Naive thymus-derived CD4-positive, alpha-beta T cell (primary cell): ENCODE measurements around the gene ADAMTS9. TPM values are rescaled to one million over a fixed set of nuclear protein-coding genes. Genes with fewer than 3 reads are reported as not detected.

ENCODE experiments used
- ATAC-seq: fragments of 150-1000 bp; cut with Tn5 transposase; 2 replicates; pipeline ENCODE4 v1.10.0; 2021; ENCODE audit warnings: mild to moderate bottlenecking, moderate library complexity
- CTCF ChIA-PET: fragments of 350-600 bp; sonication (Branson Sonifier 250); formaldehyde crosslinking; loops from one replicate; lab custom pipeline; 2021; ENCODE audit warnings: antibody characterized with exemption; lab: Charles Lee
- POLR2A ChIA-PET: fragments of 350-600 bp; sonication (Branson Sonifier 250); formaldehyde crosslinking; loops from one replicate; lab custom pipeline; 2021; ENCODE audit warnings: antibody characterized with exemption, inconsistent platforms; lab: Charles Lee
- DNase-seq, 9 donors: peaks; one replicate each; pipeline versions ENCODE4 v3.0.0 to v3.0.0-alpha.2; 2020 to 2022; ENCODE audit warnings: mixed read lengths in 1 of 9
- H3K27ac ChIP-seq: one replicate; pipeline ENCODE4 v1.7.0; 2013; ENCODE audit warnings: mild to moderate bottlenecking, low read depth, low read length, moderate library complexity
- H3K27me3 ChIP-seq, 2 donors: one replicate each; pipeline ENCODE4 v1.7.0; 2013; ENCODE audit warnings: low read length in 2 of 2, mild to moderate bottlenecking in 2 of 2, moderate library complexity in 2 of 2; ENCODE audit not compliant: control insufficient read depth in 2 of 2, insufficient read depth in 2 of 2
- H3K36me3 ChIP-seq, 3 experiments: 1 replicate in 2 of 3; 2 replicates in 1 of 3; pipeline ENCODE4 v1.7.0; 2013; ENCODE audit warnings: low read length in 3 of 3, mild to moderate bottlenecking in 3 of 3, moderate library complexity in 1 of 3; ENCODE audit not compliant: insufficient read depth in 3 of 3, control insufficient read depth in 2 of 3
- H3K4me1 ChIP-seq, 2 donors: one replicate each; pipeline ENCODE4 v1.7.0; 2013; ENCODE audit warnings: low read length in 2 of 2, mild to moderate bottlenecking in 2 of 2, moderate library complexity in 1 of 2; ENCODE audit not compliant: control insufficient read depth in 2 of 2, insufficient read depth in 2 of 2
- H3K4me3 ChIP-seq: 2 replicates; pipeline ENCODE4 v1.7.0; 2013; ENCODE audit warnings: mild to moderate bottlenecking, low read length
- H3K9me3 ChIP-seq, 3 experiments: 1 replicate in 2 of 3; 2 replicates in 1 of 3; pipeline ENCODE4 v1.7.0; 2013; ENCODE audit warnings: low read length in 3 of 3; ENCODE audit not compliant: control insufficient read depth in 2 of 3
- H3K27ac Mint-ChIP-seq, 9 donors: one replicate each; pipeline ENCODE4 v1.8.0; 2020 to 2022; ENCODE audit warnings: mixed read lengths in 9 of 9, mild to moderate bottlenecking in 8 of 9, moderate library complexity in 5 of 9, inconsistent platforms in 2 of 9
- H3K27me3 Mint-ChIP-seq, 5 donors: one replicate each; pipeline ENCODE4 v1.8.0; 2021 to 2022; ENCODE audit warnings: mixed read lengths in 5 of 5, mild to moderate bottlenecking in 1 of 5
- H3K36me3 Mint-ChIP-seq, 5 donors: one replicate each; pipeline ENCODE4 v1.8.0; 2020 to 2022; ENCODE audit warnings: mixed read lengths in 5 of 5, mild to moderate bottlenecking in 3 of 5, inconsistent platforms in 1 of 5
- H3K4me1 Mint-ChIP-seq, 7 donors: one replicate each; pipeline ENCODE4 v1.8.0; 2020 to 2022; ENCODE audit warnings: mixed read lengths in 7 of 7, mild to moderate bottlenecking in 3 of 7, inconsistent platforms in 1 of 7
- H3K4me3 Mint-ChIP-seq, 10 donors: one replicate each; pipeline ENCODE4 v1.8.0; 2020 to 2022; ENCODE audit warnings: mild to moderate bottlenecking in 10 of 10, mixed read lengths in 10 of 10, moderate library complexity in 6 of 10, inconsistent platforms in 2 of 10
- H3K9me3 Mint-ChIP-seq, 11 donors: one replicate each; pipeline ENCODE4 v1.8.0; 2020 to 2022; ENCODE audit warnings: mixed read lengths in 11 of 11, mild to moderate bottlenecking in 4 of 11, inconsistent platforms in 1 of 11, moderate library complexity in 1 of 11
- intact Hi-C, 2 donors: fragments of 100-400 bp; cut with micrococcal nuclease; formaldehyde crosslinking; loops; one replicate each; pipeline ENCODE4 v1.15.1; 2023
- polyA plus RNA-seq, 2 donors: library from polyadenylated mRNA; unstranded; fragments of 300-500 nt; fragmentation: Illumina TruSeq; gene quantifications; one replicate each; pipeline ENCODE4 v1.2.3, GENCODE V29; 2021
- total RNA-seq, 6 experiments: library from RNA in 5 of 6; stranded (reverse) in 5 of 6; gene quantifications; 1 replicate in 5 of 6; 2 replicates in 1 of 6; pipeline ENCODE4 v1.2.3 and lab custom pipeline; 2021 to 2026

ADAMTS9 gene
- total and polyA plus RNA-seq, 7 experiments from 2014 or later, result not detected

GRCh38 chr3:64726414-64727090 lies 38.8 kb upstream of the ADAMTS9 start:
- H3K36me3 Mint-ChIP-seq, result no peaks in the 10 kb centered on the region
- ATAC-seq, result no peak
- no peak overlapping the region for H3K4me3 Mint-ChIP-seq
- POLR2A ChIA-PET, result no interaction called here
- H3K36me3 ChIP-seq, result no peaks in the 10 kb centered on the region
- CTCF ChIA-PET, result no interaction called here
- no peak overlapping the region for H3K27ac ChIP-seq
- H3K9me3 ChIP-seq, result no peaks in the 10 kb centered on the region
- H3K4me3 ChIP-seq, result no peak overlapping the region
- no peak for DNase-seq
- no peaks in the 10 kb centered on the region for H3K27me3 Mint-ChIP-seq
- no peaks in the 10 kb centered on the region for H3K4me1 Mint-ChIP-seq
- H3K4me1 ChIP-seq, result no peaks in the 10 kb centered on the region
- H3K9me3 Mint-ChIP-seq, result peaks cover 0 to 11% (median 4%) of the 10 kb centered on the region in 11 donors
- H3K27ac Mint-ChIP-seq, result no peak overlapping the region
- intact Hi-C loops, result no loop called here
- H3K27me3 ChIP-seq, result no peaks in the 10 kb centered on the region

- Histone ChIP-seq H3K9me3 (no peaks in the 10 kb centered on the region), H3K4me1 (no peaks in the 10 kb centered on the region), H3K36me3 (no peaks in the 10 kb centered on the region), H3K27ac (no peak overlapping the region), H3K4me3 (no peak overlapping the region), H3K27me3 (no peaks in the 10 kb centered on the region)
- H3K4me1 Mint-ChIP-seq, result no peaks in the 10 kb centered on the region
- no peak overlapping the region for H3K4me3 Mint-ChIP-seq
- peaks cover 0 to 8% (median 2%) of the 10 kb centered on the region in 11 donors for H3K9me3 Mint-ChIP-seq
- ATAC-seq, result no peak
- H3K27ac Mint-ChIP-seq, result no peak overlapping the region
- intact Hi-C loops, result no loop called here
- ChIA-PET CTCF (no interaction called here), POLR2A (no interaction called here)
- no peaks in the 10 kb centered on the region for H3K27me3 Mint-ChIP-seq
- DNase-seq, result no peak
- H3K36me3 Mint-ChIP-seq, result no peaks in the 10 kb centered on the region
Measured at GRCh38 chr3:64718976-64719375, 31.2 kb upstream of the ADAMTS9 start.

DNA sequence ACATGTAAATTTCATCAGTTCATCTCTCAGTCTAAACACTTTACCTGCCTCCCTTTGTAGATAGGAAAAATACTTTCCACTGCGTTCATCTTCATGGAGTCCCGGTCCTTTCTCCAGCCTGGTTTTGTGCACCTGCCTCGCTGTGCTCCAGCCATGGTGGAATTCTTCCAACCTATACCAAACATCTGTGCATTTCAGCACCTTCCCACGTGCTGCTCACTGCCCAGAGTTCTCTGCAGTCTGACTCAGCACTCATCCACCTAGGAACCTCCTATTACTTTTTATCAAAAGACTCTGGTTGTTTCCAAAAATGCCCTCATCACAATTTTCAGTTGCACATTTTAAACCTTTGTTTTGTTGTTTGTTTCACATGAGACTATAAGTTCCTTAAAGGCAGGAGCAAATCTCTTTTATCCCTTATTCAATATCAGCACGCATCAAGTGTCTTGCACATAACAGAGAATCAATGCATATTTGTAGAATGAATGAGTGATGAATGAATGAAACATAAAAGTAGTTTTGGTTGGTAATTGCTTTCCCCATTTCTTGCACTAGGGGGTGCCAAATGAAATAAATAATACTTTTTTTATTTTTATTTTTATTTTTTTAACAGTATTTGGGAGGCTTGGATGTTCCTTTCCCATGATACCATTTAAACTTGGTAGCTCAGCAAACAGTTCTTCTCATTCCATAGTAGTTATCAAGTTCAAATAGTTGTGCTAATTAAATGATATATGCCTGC lies 30.2 kb upstream of the ADAMTS9 start:
- Histone ChIP-seq H3K27ac (no peak overlapping the region), H3K27me3 (no peaks in the 10 kb centered on the region), H3K4me1 (no peaks in the 10 kb centered on the region), H3K9me3 (no peaks in the 10 kb centered on the region), H3K36me3 (no peaks in the 10 kb centered on the region), H3K4me3 (no peak overlapping the region)
- peaks cover 0 to 7% (median under 1%) of the 10 kb centered on the region in 5 donors for H3K27me3 Mint-ChIP-seq
- ChIA-PET POLR2A (no interaction called here), CTCF (no interaction called here)
- no peak overlapping the region for H3K4me3 Mint-ChIP-seq
- ATAC-seq, result no peak
- no peaks in the 10 kb centered on the region for H3K4me1 Mint-ChIP-seq
- H3K9me3 Mint-ChIP-seq, result peaks cover 0 to 9% (median 2%) of the 10 kb centered on the region in 11 donors
- H3K36me3 Mint-ChIP-seq, result no peaks in the 10 kb centered on the region
- intact Hi-C loops, result no loop called here
- no peak for DNase-seq
- H3K27ac Mint-ChIP-seq, result no peak overlapping the region

DNA sequence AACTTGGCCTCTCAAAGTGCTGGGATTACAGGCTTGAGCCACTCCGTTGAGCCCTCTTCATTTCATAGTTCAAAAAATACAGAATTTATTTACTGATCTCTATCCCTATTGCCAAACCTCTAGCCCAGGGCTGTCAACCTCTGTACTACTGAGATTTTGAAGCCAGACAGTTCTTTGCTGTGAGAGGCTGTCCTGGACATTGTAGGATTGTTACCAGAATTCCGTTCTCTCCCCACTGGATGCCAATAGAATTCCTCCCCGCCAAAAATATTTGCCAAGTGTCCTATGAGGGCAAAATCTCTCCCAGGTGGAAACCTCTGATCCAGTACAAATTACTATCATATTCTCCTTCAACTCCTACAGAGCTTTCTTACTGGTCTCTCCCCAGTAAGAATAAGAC lies 29.6 kb upstream of the ADAMTS9 start:
- POLR2A ChIA-PET, result no interaction called here

DNA sequence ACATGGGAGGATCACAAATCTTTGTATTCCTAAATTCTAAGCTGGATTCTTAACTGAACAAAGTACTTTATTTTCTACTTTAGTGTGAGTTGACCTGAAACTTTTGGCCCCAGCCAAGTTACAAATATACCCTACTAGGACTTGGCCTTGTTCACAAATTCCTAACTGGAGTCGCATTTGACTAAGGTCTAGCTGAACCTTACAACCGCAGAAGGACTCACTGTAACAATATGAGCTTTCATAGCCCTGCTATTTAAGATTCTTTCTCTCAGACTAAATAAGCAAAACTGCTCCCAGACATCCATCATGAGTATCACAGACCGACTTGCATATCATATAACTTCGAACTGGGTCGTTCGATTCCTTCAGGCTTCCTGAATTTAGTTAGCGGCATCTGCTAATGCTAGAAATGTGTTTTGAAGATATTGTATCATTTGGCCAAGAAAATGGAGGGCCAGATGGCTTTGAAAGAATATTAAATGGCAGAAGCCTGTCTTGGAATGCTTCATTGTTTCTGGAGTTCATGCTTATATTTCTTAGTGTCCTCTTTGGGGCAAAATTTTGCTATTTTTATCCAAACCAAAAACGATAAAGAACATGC lies 28.4 kb upstream of the ADAMTS9 start:
- H3K4me3 ChIP-seq, result no peak overlapping the region
- peaks cover 0 to 9% (median 6%) of the 10 kb centered on the region in 5 donors for H3K27me3 Mint-ChIP-seq
- no peaks in the 10 kb centered on the region for H3K4me1 ChIP-seq
- H3K9me3 ChIP-seq, result no peaks in the 10 kb centered on the region
- no peak overlapping the region for H3K4me3 Mint-ChIP-seq
- H3K27me3 ChIP-seq, result no peaks in the 10 kb centered on the region
- ATAC-seq (no peak), DNase-seq (no peak)
- ChIA-PET CTCF (no interaction called here), POLR2A (no interaction called here)
- H3K36me3 Mint-ChIP-seq, result no peaks in the 10 kb centered on the region
- H3K27ac ChIP-seq, result no peak overlapping the region
- H3K27ac Mint-ChIP-seq, result no peak overlapping the region
- intact Hi-C loops, result no loop called here
- H3K36me3 ChIP-seq, result no peaks in the 10 kb centered on the region
- peaks cover 0 to 12% (median 2%) of the 10 kb centered on the region in 11 donors for H3K9me3 Mint-ChIP-seq
- no peaks in the 10 kb centered on the region for H3K4me1 Mint-ChIP-seq

More for the DNA sequence above, 29.6 kb upstream of the ADAMTS9 start:
- Mint-ChIP-seq H3K9me3 (peaks cover 0 to 12% (median 2%) of the 10 kb centered on the region in 11 donors), H3K36me3 (no peaks in the 10 kb centered on the region), H3K4me3 (no peak overlapping the region), H3K27me3 (peaks cover 0 to 9% (median 6%) of the 10 kb centered on the region in 5 donors), H3K4me1 (no peaks in the 10 kb centered on the region), H3K27ac (no peak overlapping the region)
- ATAC-seq (no peak), DNase-seq (no peak)
- no peak overlapping the region for H3K27ac ChIP-seq
- intact Hi-C loops, result no loop called here
- H3K4me3 ChIP-seq, result no peak overlapping the region
- H3K27me3 ChIP-seq, result no peaks in the 10 kb centered on the region
- CTCF ChIA-PET, result no interaction called here
- H3K9me3 ChIP-seq, result no peaks in the 10 kb centered on the region
- H3K36me3 ChIP-seq, result no peaks in the 10 kb centered on the region
- no peaks in the 10 kb centered on the region for H3K4me1 ChIP-seq

DNA sequence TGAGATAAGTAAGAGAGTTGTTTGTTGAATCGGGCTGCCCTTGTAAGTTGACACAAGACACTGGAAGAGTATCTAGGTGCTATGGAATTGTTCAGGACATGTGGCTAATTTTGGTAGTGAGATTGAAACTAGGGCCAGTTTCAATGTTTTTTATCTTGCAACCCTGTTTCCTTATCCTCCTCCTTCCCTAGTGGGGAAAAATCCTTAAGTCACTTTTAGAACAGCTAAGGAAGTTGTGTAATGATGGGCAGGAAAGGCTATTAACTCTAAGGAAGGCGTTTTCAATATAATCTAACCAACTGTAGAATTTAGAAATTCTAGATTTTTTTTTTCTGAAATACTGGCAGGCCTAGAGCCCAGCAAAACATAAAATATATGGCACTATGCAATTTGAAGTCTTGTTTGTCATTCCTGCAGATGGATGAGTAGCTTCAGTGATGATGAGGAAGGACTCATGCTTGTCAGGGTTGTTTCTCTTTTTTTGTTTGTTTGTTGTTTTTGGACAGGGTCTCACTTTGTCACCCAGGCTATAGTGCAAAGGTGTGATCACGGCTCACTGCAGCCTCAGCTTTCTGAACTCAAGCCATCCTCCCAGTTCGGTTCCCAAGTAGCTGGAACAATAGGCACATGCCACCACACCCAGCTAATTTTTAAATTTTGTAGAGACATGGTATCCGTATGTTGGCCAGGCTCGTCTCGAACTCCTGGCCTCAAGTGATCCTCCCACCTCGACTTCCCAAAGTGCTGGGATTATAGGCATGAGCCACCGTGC lies 27.6 kb upstream of the ADAMTS9 start:
- DNase-seq (no peak), ATAC-seq (no peak)
- H3K4me1 ChIP-seq, result no peaks in the 10 kb centered on the region
- ChIA-PET CTCF (no interaction called here), POLR2A (no interaction called here)
- no peaks in the 10 kb centered on the region for H3K36me3 ChIP-seq
- no peak overlapping the region for H3K27ac ChIP-seq
- H3K4me3 ChIP-seq, result no peak overlapping the region
- H3K9me3 ChIP-seq, result no peaks in the 10 kb centered on the region
- Mint-ChIP-seq H3K27ac (no peak overlapping the region), H3K9me3 (peaks cover 0 to 12% (median 4%) of the 10 kb centered on the region in 11 donors), H3K36me3 (no peaks in the 10 kb centered on the region), H3K27me3 (peaks cover 0 to 9% (median 6%) of the 10 kb centered on the region in 5 donors), H3K4me3 (no peak overlapping the region), H3K4me1 (no peaks in the 10 kb centered on the region)
- intact Hi-C loops, result no loop called here
- no peaks in the 10 kb centered on the region for H3K27me3 ChIP-seq
